Fibroblast of the aortic adventitia (primary cell): ENCODE data around the gene GAL3ST3. TPM values are rescaled to one million over a fixed set of nuclear protein-coding genes. Genes with fewer than 3 reads are reported as not detected.

Experiments used
- DNase-seq: peaks from one replicate; pipeline ENCODE4 v3.0.0-alpha.2; 2010; ENCODE audit warnings: low read depth
- H3K4me3 ChIP-seq: 2 replicates; pipeline ENCODE4 v1.5.1; 2011; ENCODE audit warnings: low read depth, mild to moderate bottlenecking, control low read depth, low read length, moderate library complexity
- CTCF ChIP-seq: IDR thresholded peaks from 2 replicates; pipeline ENCODE4 v1.5.1; 2011; ENCODE audit warnings: mild to moderate bottlenecking, low read length, control low read depth, inconsistent platforms; ENCODE audit not compliant: insufficient read depth
- total RNA-seq: library from RNA; depleted of rRNA; stranded (reverse); fragments of >200 nt; gene quantifications from 2 replicates; pipeline ENCODE4 v1.2.3, GENCODE V29; 2012; ENCODE audit warnings: low replicate concordance

GAL3ST3 gene
- total RNA-seq, 1 donor: not detected

GRCh38 chr11:66051766-66052663 is 3.1 kb upstream of the GAL3ST3 start, which contains the start of gene SF3B2:
Gene SF3B2, plus strand, starts transcription at chr11:66052364. Its CDS starts 21 bp downstream, at chr11:66052385.
- TF ChIP-seq CTCF: no peak

GRCh38 chr11:66051371-66051765 is 2.4 kb upstream of the GAL3ST3 start:
- peak overlapping the region; percentile 92 for H3K4me3 ChIP-seq
- TF ChIP-seq CTCF: no peak
- DNase-seq: no peak

More at GRCh38 chr11:66051766-66052663, 3.1 kb upstream of the GAL3ST3 start, which contains the start of gene SF3B2:
- peak; percentile 97 for DNase-seq
- H3K4me3 ChIP-seq: peak within 1 kb of the TSS; percentile 92

GRCh38 chr11:66050581-66051231 is 1.7 kb upstream of the GAL3ST3 start:
- DNase-seq: no peak
- no peak for TF ChIP-seq CTCF

GRCh38 chr11:66047541-66048365 is 1.2 kb downstream of the GAL3ST3 start:
- TF ChIP-seq CTCF: no peak

More at GRCh38 chr11:66050581-66051231, 1.7 kb upstream of the GAL3ST3 start:
- H3K4me3 ChIP-seq: no peak overlapping the region

GRCh38 chr11:66046901-66047300 is 2.1 kb downstream of the GAL3ST3 start:
- TF ChIP-seq CTCF: no peak
- no peak overlapping the region for H3K4me3 ChIP-seq
- no peak for DNase-seq

More at GRCh38 chr11:66047541-66048365, 1.2 kb downstream of the GAL3ST3 start:
- no peak overlapping the region for H3K4me3 ChIP-seq
- no peak for DNase-seq

- TF ChIP-seq CTCF: peak; percentile 94
- no peak overlapping the region for H3K4me3 ChIP-seq
- DNase-seq: peak; percentile 74
Measured at GRCh38 chr11:66045177-66045639, 3.8 kb downstream of the GAL3ST3 start.
